Body of pancreas (tissue), 4 donors: ENCODE measurements around the gene DDX3X.

Source experiments
- CTCF ChIP-seq, 7 experiments: fragments of 450-650 bp in 4 of 7; fragments of 200-600 bp in 3 of 7; sonication (generic) in 3 of 7; IDR thresholded peaks; one replicate each; pipeline ENCODE4 v1.5.1; 2016 to 2019; ENCODE audit warnings: antibody characterized with exemption in 7 of 7
- POLR2A ChIP-seq, 3 donors: fragments of 450-650 bp; IDR thresholded peaks; one replicate each; pipeline ENCODE4 v1.6.1; 2016; ENCODE audit warnings: antibody characterized with exemption in 3 of 3, mild to moderate bottlenecking in 2 of 3

DNA sequence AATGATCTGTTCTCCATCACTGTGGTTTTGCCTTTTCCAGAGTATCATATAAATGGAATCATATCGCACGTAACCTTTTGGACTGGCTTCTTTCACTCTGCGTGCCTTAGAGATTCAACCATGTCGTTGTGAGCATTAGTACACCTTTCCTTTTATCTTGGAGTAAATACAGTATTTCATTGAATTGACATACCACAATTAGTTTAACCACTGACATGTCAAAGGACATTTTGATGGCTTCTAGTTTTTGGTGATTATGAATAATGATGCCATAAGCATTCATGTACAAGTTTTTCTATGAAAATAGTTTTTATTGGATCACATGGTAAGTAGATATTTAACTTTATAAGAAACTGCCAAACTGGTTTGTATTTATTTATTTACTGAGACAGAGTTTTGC is 35.2 kb downstream of the DDX3X start:
- TF ChIP-seq POLR2A (IDR thresholded peaks at IDR 0.05) (no peak), CTCF (IDR thresholded peaks at IDR 0.05) (no peak)
